GM18861 (cell line): Measurements from ENCODE around the gene SHC4.
"Not testable (repeated sequence)": the region's sequence is repeated elsewhere in the genome, so short reads cannot be mapped to it uniquely, and the experiment has no call there.

ENCODE experiments used
- ATAC-seq: cut with Tn5 transposase; IDR thresholded peaks from one replicate; pipeline ENCODE4 v1.9.1; 2021; ENCODE audit not compliant: unreplicated experiment

Gene SHC4

GRCh38 chr15:48855501-48856440, 107.9 kb downstream of the SHC4 start:
- no peak for ATAC-seq

DNA sequence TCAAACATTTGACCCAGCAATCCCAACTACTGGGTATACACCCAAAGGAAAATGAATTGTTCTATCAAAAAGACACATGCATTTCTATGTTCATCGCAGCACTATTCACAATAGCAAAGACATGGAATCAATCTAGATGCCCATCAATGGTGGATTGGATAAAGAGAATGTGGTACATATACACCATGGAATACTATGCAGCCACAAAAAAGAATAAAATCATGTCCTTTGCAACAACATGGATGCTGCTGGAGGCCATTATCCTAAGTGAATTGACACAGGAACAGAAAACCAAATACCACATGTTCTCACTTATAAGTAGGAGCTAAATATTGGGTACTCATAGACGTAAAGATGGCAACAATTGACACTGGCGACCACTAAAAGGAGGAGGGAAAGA, 109.3 kb downstream of the SHC4 start:
- ATAC-seq: not testable (repeated sequence)

DNA sequence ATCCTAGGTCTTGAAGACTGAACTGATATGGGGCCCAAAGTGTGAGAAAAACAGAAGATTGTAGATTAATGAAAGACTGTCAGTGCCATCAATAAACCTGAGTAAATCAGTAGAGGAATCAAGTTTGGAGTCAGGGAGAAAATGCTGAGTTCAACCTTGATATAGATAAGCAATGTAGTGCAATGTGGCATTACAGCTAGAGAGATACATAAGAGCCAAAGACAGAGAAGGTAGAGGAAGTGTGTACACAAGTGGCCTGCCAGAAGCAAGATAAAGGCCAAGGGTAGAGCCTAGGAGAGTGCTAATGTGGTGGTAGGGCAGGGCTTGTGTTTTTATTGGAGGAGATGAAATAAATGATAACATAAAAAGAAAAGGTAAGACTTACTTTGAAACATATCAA, 111.8 kb downstream of the SHC4 start:
- ATAC-seq: no peak

- no peak for ATAC-seq
These were observed 113.1 kb downstream of the SHC4 start for GRCh38 chr15:48850648-48851047.

- no peak for ATAC-seq
These were observed 118.6 kb downstream of the SHC4 start for GRCh38 chr15:48845123-48845522.

GRCh38 chr15:48842501-48842900, 121.2 kb downstream of the SHC4 start:
- ATAC-seq: no peak

DNA sequence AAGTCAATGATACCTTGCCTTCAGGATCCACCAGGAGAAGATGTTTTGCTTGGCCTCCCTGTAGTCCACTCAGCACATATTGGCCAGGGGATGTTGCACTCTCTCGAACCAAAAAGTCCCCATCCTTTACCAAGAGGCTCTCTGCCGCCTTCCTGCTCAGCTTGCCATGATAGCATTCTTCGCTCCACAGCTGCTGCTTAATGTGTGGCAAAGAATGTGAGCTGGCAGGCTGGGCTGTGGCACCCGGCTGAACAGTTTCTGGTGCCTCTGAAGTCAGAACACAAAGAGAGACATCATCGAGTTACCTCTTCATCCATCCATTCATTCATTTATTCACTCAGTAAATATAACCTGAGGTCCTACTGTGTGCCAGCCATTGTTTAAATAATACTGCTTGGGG, 129.0 kb downstream of the SHC4 start:
- no peak for ATAC-seq

GRCh38 chr15:48833526-48834239, 130.0 kb downstream of the SHC4 start:
- ATAC-seq: no peak

GRCh38 chr15:48832648-48833047, 131.1 kb downstream of the SHC4 start:
- no peak for ATAC-seq

- no peak for ATAC-seq
These were observed 134.8 kb downstream of the SHC4 start for GRCh38 chr15:48828906-48829305.

DNA sequence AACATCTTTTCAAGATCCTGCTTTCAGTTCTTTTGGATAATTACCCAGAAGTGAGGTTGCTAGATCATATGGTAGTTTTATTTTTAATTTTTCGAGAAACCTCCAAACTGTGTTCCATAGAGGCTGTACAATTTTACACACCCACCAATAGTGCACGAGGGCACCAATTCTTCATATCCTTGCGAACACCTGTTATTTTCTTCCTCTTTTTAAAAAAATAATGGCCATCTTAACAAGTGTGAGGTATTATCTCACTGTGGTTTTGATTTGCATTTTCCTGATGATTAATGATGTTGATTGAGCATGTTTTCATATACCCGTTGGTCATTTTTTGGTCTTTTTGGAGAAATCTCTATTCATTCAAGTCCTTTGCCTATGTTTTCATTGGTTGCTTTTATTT, 135.2 kb downstream of the SHC4 start:
- ATAC-seq: no peak

DNA sequence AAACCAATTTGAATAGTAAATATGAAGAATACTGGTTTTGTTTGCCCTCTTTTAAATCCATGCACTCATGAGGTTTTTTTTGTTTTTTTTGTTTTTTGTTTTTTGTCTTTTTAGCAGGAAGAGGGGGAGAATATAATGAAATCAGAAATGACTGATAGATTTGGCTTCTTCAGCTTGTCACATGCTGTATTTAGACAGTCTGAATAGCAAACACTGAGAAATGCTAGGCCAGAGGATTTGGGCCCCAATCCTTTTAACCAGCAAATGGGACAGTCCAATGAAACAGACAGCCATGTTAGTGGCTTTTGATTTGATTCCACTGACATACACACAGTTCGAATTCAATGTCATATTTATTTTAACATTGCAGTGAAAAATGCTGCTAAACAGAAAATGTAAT, 138.6 kb downstream of the SHC4 start:
- ATAC-seq: no peak

GRCh38 chr15:48823706-48824105, 140.0 kb downstream of the SHC4 start:
- ATAC-seq: no peak

DNA sequence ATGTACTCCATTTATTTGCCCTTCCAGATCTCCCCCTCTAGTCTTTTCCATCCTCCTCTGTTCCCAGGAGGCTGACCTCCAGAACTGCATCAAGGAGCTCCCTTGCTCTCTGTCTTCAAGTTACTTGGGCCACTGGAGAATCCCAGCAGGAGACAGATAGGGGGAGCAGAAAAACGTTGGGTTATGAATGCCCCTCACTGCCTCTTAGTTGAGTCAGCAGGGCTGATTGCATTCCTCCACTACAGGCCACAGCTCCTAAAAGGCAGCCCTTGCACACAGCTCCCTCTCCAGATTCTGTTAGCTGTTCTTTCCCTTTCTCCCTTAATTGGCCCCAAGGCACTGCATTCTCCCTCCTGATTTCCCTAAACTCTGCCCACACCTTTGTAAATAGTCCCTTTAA, 140.5 kb downstream of the SHC4 start:
- ATAC-seq: no peak

DNA sequence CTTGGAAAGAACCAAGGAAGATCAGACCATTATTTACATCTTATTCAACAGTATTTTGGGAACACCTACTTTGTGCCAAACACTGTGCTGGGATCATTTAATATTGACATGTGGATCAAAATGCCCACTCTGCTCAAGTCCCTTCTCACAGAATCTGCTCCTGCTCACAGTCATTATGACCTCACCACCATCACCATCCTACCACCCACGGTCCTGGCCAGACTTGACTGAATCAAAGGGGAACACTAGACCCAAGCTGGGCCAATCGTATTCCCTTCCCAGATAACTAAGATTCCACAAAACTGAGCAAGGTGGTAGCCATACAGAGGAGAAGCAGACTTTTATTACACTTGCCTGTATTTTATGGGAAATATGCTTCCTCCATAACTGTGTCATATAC, 149.4 kb downstream of the SHC4 start:
- no peak for ATAC-seq

- no peak for ATAC-seq
These were observed 152.3 kb downstream of the SHC4 start for GRCh38 chr15:48811325-48811958.

DNA sequence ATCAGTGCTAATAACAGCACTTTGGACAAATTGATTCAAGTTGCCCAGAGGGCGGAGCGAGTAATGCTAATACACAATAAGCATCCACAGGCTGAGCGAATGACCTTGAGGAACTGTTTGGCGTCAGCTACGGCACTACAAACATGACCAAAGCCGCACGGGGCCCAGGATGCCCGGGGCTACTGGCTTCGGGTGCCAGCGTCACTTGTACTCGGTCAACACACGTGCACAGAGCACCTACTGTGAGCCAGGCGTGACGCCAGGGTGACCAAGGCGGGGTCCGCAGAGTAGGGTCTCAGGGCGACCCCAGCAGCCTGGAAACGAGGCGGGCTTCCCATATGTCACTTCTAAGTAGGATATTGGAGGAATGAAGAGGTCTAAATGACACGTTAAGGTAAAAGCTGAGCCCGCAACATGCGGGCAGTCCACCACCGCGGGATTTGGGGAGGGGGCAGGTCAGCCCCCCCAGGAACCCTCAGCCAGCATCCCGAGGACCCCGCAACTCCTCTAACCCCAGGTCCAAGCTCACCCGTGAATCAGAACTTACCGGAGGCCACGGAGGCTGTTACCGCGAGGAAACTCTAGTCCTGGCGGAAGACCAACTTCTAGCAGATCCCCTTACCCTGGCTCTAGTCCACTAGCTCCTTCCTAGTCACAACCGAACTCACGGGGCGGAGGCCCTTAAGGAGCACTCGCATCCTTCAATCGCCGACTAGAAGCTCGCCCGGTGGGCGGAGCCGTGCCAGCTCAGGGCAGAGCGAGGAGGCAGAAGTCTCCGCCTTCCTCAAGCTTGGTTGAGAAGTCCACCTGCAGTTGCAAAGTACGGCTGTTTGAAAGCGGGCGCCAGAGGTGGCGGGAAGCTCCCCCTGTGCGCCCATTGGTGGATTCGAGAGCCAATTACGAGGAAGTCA, 153.1 kb downstream of the SHC4 start, which contains the start of gene CEP152:
Gene CEP152 (minus strand): TSS at position 656 of the 911 bp plus-strand sequence. CDS start 5,420 bp downstream, outside the sequence.
- peak; percentile 97 for ATAC-seq

DNA sequence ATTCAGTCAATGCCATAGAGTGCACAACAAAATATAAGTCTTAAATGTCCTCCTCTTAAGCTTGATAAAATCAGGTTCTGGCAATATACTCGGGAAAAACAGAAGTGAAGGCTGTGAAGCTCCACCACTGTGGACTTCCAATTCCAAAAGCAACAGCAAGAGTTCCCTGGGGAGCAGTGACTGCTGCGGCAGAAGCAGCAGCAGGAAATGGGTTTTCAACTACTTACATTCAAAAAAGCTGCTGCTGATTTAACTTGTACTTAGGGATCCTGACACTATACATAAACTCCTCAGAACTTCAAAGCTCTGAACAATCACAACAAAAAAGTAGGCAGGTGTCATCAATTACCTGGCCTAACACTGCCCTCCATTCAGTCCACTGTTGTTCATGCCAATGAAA, 157.6 kb downstream of the SHC4 start:
- no peak for ATAC-seq

- no peak for ATAC-seq
These were observed 158.1 kb downstream of the SHC4 start for GRCh38 chr15:48805591-48805990.

- ATAC-seq: no peak
These were observed 159.8 kb downstream of the SHC4 start for GRCh38 chr15:48803877-48804276.

DNA sequence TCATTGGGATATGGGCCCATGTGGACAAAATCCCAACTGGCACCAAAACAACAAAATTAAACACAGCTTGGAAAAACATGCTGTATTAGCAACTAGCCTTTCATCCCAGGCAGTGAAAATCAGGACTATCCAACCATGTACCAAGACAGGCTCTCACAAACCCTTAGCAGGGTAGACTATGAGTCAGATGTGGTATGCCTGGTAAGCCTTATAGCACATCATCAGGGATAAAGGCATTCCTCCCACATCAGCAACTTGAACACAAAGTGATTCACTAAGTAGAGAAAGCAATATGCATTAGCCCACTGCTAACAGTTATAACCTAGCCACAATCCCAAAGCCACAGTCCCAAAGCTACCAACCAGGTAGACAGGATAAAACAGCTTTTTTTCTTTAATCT, 160.9 kb downstream of the SHC4 start:
- no peak for ATAC-seq
